ENCODE results near the gene KAT2A.

Gene KAT2A

DNA sequence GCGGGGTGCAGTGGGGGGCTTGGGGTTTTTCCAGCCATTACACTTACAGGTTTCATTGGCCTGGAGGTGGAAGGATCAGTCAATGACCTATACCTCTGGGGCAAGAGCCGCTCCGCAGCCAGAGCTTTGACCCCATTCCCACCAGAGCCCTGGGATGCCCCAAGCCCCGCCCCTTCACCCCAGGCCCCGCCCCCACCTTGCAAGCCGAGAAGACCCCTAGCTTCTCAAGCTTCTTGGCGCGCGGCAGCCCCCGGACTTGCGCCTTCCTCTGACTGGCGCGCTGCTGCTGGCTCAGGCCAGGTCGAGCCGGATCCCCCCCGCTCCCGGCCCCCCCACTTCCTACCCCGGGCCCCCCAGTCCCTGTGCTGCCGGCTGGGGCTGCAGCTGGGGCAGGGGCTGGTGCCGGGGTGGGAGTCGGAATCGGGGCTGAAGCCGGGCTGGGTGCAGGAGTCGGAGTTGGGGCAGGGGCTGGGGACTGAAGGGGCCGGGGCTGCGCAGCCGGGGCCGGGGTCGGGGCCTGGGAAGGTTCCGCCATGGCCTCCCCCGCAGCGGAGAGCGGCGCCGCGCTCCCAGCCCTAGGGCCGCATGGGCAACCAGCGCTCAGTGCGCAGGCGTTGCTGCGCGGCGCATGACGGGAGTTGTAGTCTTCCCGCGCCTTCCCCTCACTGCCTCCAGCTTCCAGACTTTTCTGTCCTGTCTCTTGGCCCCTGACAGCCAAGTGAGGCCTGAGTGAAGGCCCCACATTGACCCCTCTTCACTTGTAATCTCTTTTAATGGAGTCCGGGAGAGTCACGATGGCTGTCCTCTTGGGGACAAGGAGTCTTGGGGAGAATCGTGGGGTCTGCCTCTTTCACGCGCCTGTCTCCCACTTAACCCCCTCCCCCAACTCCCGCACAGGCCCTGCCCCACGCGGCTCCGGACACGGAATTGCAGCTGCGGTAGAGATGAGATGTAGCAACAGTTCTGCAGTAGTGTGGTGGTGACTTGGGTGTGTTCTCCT, at the start of gene KAT2A:
KAT2A (minus strand) TSS at position 598 of the 1,000 bp plus-strand sequence; CDS start at position 535, 63 bp downstream.
- Histone ChIP-seq H2AFZ (ENCODE audit: low read depth, low read length) (peak within 1 kb of the TSS; percentile 53; the same call in 1 of the 2 replicates), H3K36me3 (replicated peaks; ENCODE audit: low read depth, low read length) (peaks cover 23% of the 10 kb centered on the region)

DNA sequence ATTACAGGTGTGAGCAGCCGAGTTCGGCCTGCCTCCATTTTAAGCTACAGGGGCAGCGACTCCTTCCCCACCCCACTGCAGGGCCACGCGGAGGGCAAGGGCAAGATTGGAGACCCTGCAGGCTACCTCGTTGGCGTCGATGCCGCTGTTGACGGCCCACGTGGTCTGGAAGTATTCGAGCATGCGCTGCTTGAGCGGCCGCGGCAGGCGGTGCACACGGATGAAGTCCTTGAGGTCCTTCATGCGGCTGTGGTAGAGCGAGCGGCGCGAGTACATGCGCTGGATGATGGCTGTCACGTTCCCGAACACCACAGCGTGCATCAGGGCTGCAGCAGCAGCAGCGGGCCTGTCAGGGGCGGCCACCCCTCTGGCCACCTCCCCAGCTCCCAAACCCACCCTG, 48.2 kb upstream of the KAT2A start:
- no peaks in the 10 kb centered on the region for H3K79me2 ChIP-seq (ENCODE audit: low read length)
- no peak overlapping the region for H3K4me2 ChIP-seq (ENCODE audit: low read length)
- no peak overlapping the region for H3K4me3 ChIP-seq (ENCODE audit: low read length)
- no peaks in the 10 kb centered on the region; the same call in 1 of the 2 replicates for H3K27me3 ChIP-seq (ENCODE audit: low read depth, low read length)
- H4K20me1 ChIP-seq (ENCODE audit: insufficient read depth, low read length), result no peaks in the 10 kb centered on the region
- no peaks in the 10 kb centered on the region for H3K36me3 ChIP-seq (replicated peaks; ENCODE audit: low read depth, low read length)
- TF ChIP-seq, protein P1, sequence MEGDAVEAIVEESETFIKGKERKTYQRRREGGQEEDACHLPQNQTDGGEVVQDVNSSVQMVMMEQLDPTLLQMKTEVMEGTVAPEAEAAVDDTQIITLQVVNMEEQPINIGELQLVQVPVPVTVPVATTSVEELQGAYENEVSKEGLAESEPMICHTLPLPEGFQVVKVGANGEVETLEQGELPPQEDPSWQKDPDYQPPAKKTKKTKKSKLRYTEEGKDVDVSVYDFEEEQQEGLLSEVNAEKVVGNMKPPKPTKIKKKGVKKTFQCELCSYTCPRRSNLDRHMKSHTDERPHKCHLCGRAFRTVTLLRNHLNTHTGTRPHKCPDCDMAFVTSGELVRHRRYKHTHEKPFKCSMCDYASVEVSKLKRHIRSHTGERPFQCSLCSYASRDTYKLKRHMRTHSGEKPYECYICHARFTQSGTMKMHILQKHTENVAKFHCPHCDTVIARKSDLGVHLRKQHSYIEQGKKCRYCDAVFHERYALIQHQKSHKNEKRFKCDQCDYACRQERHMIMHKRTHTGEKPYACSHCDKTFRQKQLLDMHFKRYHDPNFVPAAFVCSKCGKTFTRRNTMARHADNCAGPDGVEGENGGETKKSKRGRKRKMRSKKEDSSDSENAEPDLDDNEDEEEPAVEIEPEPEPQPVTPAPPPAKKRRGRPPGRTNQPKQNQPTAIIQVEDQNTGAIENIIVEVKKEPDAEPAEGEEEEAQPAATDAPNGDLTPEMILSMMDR (IDR thresholded peaks at IDR 0.05; ENCODE audit: low read depth, low read length), result no peak
- TF ChIP-seq EZH2phosphoT487 (IDR thresholded peaks at IDR 0.05; ENCODE audit: low read depth), result no peak
- no peak overlapping the region for H3K9ac ChIP-seq (ENCODE audit: low read length)
- H2AFZ ChIP-seq (ENCODE audit: low read depth, low read length), result no peak overlapping the region
- peaks cover 14% of the 10 kb centered on the region for H3K4me1 ChIP-seq (ENCODE audit: low read length)
- no peaks in the 10 kb centered on the region for H3K9me3 ChIP-seq (ENCODE audit: insufficient read depth, low read length)
- H3K27ac ChIP-seq (ENCODE audit: low read length), result no peak overlapping the region

More for the DNA sequence above, at the start of gene KAT2A:
- Histone ChIP-seq H3K27me3 (ENCODE audit: low read depth, low read length) (no peaks in the 10 kb centered on the region), H4K20me1 (ENCODE audit: insufficient read depth, low read length) (no peaks in the 10 kb centered on the region), H3K79me2 (ENCODE audit: low read length) (0 out of 2 replicates have a peak, but pooled peaks cover 4% of the 10 kb centered on the region), H3K9me3 (ENCODE audit: insufficient read depth, low read length) (no peaks in the 10 kb centered on the region), H3K9ac (ENCODE audit: low read length) (peak within 1 kb of the TSS; percentile 84), H3K4me1 (ENCODE audit: low read length) (peaks cover 29% of the 10 kb centered on the region), H3K27ac (ENCODE audit: low read length) (peak within 1 kb of the TSS; percentile 39; the same call in 1 of the 2 replicates), H3K4me2 (ENCODE audit: low read length) (peak within 1 kb of the TSS; percentile 94), H3K4me3 (ENCODE audit: low read length) (peak within 1 kb of the TSS; percentile 89)
- TF ChIP-seq, protein P1 (IDR thresholded peaks at IDR 0.05; ENCODE audit: low read depth, low read length), result no peak
- TF ChIP-seq EZH2phosphoT487 (IDR thresholded peaks at IDR 0.05; ENCODE audit: low read depth), result no peak

- Histone ChIP-seq H2AFZ (ENCODE audit: low read depth, low read length) (no peak overlapping the region), H3K36me3 (replicated peaks; ENCODE audit: low read depth, low read length) (no peaks in the 10 kb centered on the region), H3K27ac (ENCODE audit: low read length) (no peak overlapping the region), H3K4me3 (ENCODE audit: low read length) (no peak overlapping the region), H3K4me2 (ENCODE audit: low read length) (peak overlapping the region; percentile 32), H3K9me3 (ENCODE audit: insufficient read depth, low read length) (no peaks in the 10 kb centered on the region), H3K4me1 (ENCODE audit: low read length) (peaks cover 19% of the 10 kb centered on the region), H4K20me1 (ENCODE audit: insufficient read depth, low read length) (no peaks in the 10 kb centered on the region), H3K9ac (ENCODE audit: low read length) (no peak overlapping the region), H3K27me3 (ENCODE audit: low read depth, low read length) (no peaks in the 10 kb centered on the region), H3K79me2 (ENCODE audit: low read length) (no peaks in the 10 kb centered on the region)
- TF ChIP-seq, protein P1 (IDR thresholded peaks at IDR 0.05; ENCODE audit: low read depth, low read length), result no peak
- TF ChIP-seq EZH2phosphoT487 (IDR thresholded peaks at IDR 0.05; ENCODE audit: low read depth), result no peak
These were observed 46.6 kb upstream of the KAT2A start for GRCh38 chr17:42167807-42168206.

- H3K4me2 ChIP-seq (ENCODE audit: low read length), result no peak overlapping the region
These were observed 45.1 kb upstream of the KAT2A start for GRCh38 chr17:42166196-42166763.

More at GRCh38 chr17:42166196-42166763, 45.1 kb upstream of the KAT2A start:
- Histone ChIP-seq H3K4me3 (ENCODE audit: low read length) (no peak overlapping the region), H3K36me3 (replicated peaks; ENCODE audit: low read depth, low read length) (no peaks in the 10 kb centered on the region), H3K4me1 (ENCODE audit: low read length) (peaks cover 34% of the 10 kb centered on the region), H4K20me1 (ENCODE audit: insufficient read depth, low read length) (no peaks in the 10 kb centered on the region), H2AFZ (ENCODE audit: low read depth, low read length) (no peak overlapping the region), H3K27ac (ENCODE audit: low read length) (no peak overlapping the region), H3K9me3 (ENCODE audit: insufficient read depth, low read length) (no peaks in the 10 kb centered on the region), H3K27me3 (ENCODE audit: low read depth, low read length) (no peaks in the 10 kb centered on the region), H3K9ac (ENCODE audit: low read length) (no peak overlapping the region), H3K79me2 (ENCODE audit: low read length) (no peaks in the 10 kb centered on the region)
- TF ChIP-seq, protein P1 (IDR thresholded peaks at IDR 0.05; ENCODE audit: low read depth, low read length), result no peak
- no peak for TF ChIP-seq EZH2phosphoT487 (IDR thresholded peaks at IDR 0.05; ENCODE audit: low read depth)
